GM19438 (cell line): Measurements from ENCODE around the gene AASDHPPT.

Experiments
- ATAC-seq: cut with Tn5 transposase; IDR thresholded peaks from one replicate; pipeline ENCODE4 v1.9.1; 2021; ENCODE audit warnings: low read depth; ENCODE audit not compliant: unreplicated experiment

The AASDHPPT gene

DNA sequence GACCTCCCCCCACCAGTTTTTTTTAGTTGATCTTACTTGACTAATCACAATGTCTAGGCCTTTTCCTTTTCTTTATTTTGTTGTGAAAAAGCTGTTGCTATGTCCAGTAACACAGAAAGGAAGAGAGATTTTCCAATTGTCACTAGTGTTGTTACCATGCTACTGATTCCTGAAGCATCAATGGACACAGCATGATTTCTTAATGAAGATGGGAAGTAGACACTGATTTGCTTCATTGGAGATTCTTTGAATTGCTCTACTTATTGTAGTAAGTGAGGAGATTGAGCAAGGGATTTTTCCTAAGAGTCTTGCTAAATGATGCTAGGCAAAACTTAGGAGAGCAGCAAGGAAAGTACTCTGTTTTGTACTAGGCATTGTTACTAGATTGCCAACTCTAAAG, 4.6 kb downstream of the AASDHPPT start:
- no peak for ATAC-seq

DNA sequence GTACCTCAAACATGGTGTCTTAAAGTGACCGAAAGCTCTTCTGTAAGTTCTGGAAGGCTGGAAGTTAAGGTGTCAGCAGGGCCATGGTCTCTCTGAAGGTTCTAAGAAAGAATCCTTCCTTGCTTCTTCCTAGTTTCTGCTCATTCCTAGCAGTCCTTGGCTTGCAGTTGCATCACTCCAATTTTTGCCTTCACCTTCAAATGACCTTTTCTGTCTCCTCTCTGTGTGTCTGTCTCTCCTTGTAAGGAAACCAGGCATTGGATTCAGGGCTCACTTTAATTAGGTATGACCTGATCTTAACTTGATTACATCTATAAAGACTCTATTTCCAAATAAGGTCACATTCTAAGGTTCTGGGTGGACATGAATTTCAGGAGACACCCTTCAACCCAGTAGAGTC, 8.7 kb downstream of the AASDHPPT start:
- no peak for ATAC-seq

DNA sequence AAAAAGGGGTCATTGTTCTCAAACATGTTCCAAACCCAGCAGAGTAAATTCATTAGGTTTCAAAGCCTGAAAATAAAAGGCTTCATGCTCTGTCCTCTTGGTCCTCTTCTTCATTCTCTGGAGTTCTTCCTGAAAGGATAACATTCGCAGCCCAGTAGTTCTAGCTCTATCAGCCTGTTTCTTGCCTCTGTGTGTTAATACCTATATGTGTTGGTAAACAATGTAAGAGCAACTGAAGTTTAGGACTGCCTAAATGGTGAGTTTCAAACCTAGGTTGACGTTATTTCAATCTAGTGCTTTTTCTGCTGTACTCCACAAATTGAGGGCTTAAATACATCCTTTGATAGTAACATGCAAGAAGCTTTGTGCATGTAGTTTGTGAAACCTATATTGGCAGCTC, 9.4 kb downstream of the AASDHPPT start:
- no peak for ATAC-seq

DNA sequence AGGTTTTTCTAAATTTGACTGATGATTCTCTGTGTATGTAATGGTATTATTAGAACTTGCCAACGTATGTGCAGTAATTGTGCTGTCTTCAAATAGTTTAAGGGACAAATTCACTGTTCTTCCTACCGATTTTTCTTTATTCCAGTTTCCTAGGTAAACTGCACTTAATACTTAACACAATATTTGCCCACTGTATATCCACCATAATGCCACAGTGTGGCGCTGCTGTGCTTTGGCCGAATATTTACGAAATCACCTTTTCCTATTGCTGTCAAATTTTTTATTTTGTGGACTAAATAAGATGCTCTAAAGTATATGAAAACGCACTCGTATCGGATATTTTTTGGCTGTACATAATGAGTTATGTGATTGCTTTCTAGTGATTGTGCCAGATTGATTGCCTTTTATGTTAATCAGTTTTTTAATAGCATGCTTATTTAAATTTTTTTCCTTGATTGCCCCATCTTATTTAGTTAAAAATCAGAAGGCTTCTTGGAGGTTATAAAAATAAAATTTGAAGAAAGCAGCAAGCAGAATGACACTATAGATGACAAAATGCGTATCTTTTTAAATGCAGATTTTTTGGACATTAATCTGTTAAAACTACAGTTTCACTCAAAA, 10.5 kb downstream of the AASDHPPT start:
- ATAC-seq = no peak

DNA sequence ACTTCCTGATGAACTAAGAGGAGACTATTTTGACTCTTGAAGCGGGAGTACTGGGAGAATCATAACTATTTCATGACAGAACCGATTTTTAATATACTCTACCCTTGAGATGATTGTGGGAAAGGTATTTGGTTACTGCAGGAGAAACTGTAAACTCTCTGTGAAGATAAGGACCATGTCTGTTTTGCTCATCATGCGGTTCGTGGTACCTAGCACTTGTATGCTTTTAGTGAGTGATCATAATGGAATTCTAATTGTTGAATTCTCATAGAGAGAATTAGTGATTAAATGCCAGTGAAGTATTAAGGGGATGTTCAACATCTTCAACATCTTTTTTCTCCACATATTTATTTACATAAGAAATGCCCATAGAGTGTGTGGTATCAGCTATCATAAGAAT, 11.4 kb downstream of the AASDHPPT start:
- ATAC-seq = no peak

DNA sequence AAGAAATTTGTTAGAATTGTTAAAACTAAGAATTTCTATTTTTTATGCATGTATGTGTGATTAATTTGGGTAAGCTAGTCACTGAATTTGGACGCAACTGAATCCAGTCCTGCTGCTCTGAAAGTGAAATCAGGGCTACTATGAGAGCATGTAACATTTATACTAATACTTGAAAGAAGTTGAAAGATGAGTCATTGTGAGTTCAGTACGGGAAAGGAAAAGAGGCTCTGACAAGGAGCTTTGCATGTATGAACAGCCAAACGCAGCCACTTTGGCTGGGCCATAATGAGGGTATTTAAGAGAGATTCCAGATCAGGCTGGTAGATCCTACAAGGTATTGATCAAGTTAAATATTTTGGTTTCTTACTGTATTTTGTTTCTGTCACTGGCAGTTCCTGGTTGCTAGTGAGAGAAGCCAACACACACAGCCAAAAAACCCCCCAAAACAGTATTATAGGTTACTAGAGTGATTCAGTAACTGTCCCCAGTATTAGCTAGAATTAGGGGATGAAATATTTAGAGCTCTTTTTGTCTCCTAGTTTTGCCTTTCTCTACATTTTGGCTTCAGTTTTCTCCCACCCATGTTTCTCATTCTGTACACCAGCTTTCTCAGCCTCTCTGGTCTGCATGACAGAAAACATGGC, 14.1 kb downstream of the AASDHPPT start:
- ATAC-seq = peak; percentile 97

DNA sequence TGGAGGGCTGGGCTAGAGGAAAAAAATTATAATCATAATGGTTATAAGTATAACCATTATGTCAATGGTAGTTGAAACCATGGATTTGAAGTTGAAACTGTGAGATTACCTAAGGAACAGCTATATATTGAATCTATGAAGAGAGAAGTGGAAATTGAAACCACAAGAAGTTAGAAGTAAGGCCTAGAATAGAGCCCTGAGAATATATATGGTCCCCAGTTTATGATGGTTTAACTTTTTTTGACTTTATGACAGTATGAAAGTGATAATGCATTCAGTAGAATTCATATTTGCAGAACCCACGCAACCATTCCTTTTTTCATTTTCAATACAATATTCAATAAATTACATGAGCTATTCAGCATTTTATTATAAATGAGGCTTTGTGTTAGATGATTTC, 15.0 kb downstream of the AASDHPPT start:
- ATAC-seq = no peak

DNA sequence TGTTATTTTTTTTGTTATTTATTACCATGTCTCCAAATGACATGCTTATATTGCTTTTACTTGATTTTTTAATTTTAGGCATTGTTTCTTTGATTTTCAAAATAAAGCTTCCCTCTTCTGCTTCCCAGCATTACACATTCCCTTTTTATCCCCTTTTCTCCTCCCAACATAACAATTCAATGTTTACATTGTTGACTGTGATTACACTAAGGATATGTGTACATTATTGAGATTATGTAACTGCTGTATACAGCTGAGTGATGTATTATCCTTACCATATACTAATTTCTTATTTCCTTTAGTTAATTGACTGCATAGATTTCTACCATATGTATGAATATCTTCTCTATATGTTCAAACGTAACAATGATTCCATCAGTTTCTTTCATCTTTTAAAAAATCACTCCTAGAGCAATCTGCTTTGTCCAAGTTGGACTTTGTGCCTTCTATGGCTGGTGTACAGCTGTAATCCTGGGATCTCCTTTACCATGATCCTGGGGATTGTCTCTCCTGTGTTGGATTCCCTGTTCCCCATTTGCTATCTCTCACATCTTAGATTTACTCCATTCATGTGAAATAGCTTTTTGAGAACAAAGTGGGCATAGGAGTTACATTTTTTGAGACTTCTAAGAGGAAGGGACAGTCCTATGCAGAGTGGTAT, 21.6 kb downstream of the AASDHPPT start:
- ATAC-seq = no peak

DNA sequence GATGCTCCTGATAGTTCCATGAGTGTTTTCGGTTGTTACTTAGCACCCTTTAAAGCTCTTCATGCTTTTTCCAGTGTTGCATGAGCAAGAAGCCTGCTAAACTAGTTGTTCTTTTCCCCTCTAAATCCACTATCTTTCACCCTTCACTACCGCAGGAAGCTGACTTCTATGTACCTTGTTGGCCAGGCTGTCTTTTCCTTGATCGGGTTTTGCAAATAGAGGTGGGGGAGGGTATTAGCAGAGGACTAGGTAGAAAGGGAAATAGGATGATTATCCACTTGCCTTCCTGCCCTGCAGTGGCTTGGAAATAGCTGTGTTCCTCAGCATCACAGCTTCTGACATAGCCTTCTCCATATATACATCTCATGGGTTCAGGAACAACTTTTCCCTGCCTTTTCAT, 23.9 kb downstream of the AASDHPPT start:
- no peak for ATAC-seq

DNA sequence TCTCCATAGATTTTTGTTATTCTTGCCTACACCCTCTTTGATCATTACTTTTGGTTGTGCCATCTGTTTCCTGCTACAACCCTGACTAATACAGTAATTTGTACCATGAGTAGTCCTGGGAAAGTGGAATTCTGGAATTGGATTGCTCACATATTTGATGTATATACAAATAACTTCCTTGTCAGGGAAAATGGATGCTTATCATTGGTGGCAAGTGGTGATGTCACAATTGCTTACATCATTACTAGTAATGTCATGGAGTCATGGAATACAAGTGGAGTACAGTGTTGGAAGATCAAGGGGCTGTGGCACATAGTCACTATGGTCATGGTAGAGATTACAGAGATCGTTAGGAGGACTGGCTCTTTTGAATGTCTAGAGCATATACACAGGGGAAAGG, 24.4 kb downstream of the AASDHPPT start:
- no peak for ATAC-seq

DNA sequence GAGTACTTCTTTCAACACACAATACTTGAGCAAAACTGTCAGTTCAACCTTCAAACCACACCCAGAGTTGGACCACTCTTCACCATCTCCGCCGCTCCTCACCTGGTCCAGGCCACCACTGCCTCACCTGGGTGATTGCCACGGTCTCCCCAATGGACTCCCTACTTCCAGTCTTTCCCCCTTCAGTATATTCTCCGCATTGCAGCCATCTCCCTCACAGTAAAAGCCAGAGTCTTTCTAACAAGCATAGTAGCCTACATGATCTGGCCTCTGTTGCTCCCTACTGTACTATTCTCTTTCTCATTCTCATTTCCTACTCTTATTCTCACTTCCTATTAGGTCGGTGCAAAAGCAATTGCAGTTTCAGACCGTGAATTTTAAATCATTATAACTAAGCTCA, 28.5 kb downstream of the AASDHPPT start:
- no peak for ATAC-seq

DNA sequence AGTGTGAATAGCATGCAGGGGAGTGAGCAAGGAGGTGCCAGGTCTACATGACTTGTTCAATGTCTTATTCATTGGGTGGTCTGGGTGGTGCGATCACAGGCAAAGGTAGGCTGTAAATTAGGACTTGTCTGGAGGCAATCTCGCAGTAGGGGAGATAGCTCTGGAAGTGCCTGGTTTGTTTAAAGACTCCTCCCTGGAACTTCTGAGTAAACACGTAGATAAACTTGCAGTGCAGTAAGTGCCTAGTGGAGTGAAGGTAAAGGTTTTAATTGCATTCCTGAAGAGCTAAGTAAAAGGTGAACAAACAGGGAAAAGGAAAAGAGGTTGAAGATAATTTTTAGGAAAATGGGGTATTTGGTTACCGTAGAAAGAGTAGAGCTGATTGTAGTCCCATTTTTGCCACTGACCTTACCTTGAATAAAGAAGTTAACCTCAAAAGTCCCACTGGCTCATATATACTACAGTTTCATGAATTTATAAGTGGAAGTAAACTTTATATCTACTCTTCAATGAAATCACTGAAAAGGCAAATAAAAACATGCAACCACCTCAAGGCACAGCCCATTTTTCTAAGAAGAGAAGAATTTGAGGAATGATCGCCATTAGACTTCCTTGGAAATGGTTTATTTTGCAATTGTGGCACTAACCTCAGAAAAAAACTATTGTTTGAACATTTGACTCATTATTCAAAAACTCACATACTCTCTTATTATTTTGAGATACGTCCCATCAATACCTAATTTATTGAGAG, 44.3 kb downstream of the AASDHPPT start:
- no peak for ATAC-seq

DNA sequence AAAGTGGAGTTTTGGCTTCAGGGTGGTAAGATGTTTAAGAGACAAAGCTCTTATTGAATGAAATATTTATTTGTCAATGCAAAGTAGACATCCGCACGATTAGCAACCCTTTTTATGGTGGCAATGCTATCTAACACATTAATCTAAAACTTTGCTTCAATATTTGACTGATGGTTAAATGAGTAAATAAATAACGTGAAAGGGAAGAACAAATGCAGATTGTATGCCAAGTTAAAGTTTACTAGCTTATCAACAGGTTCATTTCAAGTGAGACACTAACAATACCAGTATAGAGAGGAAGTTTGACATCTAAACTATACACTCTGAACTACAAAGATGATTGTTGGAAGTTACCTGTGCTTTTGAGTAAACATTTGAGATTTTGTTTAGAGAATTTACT, 50.1 kb downstream of the AASDHPPT start:
- no peak for ATAC-seq

DNA sequence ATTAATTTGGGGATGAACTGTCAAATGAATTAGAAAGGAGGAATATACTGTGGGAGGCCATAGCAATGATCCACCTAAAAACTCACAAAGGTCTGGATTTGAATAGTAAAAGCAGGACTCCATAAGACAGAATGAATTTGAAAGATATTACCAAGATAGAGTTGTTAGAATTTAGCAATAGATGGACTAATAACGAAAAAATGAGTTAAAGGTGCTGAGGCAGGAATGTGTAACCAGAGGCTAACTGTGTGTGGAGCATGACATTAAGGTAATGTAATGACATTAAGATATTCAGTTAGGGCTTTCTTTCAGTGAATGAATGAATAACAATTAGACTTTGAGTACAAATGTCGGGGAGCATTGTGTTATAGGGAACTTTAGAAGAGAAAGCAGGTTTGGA, 51.3 kb downstream of the AASDHPPT start:
- no peak for ATAC-seq

DNA sequence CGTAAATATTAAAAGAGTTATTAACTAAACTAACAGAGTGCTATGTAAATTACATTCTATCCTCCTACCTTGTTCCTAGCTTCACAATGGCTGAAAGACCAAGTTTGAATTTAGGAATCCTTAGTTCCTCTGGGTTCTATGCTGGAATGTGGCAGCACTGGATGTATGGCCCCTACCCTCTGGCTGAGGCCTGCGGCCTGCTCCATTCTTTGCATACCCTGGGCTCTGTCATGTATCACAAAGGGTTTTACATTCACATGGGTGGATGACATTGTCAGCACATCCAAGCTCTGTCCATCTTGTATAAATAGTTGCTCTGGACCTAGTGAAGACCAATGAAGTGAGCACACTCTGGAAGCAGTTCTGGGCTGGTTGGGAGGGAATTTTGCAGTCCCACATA, 54.5 kb downstream of the AASDHPPT start:
- ATAC-seq = no peak

DNA sequence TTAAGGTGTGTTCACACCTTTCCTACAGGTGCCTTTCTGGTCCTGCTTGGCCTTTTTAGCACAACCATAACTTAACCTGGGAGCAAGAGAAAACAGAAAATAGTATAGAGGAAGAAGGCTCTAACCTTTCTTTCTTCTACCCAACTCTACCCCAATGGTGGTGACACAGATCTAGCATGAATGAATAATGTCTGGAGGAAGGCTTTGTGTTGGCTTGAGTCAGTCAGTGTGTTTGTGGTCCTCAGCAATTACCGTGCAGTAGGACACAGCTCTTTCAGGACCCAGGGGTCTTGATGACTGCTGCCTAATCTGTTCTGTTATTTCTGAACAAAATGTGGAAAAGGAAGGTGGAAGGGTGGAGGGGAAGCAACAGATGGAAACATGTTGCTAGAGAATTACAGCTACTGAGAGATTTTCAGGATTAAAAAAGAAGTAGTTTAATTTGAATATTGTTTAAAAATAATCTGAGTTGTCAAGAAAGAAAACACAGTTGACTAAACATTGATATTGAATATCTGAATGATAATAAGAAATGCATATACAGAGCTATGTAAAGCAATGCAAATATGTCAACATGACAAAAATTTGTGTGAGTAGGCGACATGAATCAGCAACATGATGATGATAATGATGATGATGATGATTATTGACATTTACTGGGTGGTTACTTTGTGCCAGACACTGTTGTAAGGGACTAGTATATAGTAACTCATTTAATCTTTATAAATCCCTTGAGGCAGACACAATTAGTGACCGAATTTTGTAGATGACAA, 55.3 kb downstream of the AASDHPPT start:
- ATAC-seq = no peak

DNA sequence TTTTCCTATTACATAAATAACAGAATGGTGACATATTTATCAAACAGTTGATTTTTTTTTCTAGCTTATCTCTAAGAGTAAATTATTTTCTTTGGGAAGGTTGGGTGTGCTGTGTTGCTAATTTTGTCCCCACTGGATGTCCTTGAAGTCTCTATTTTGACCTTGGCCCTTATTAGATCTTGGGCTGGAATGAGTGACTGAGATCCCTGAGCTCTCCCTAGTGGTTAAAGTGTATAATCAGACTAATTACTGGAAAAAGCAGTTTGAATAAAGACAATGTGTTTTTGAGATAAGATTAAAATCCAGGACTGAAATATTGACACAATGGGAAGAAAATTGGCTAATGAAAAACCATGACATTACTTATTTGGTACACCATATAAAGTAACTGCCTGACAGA, 56.1 kb downstream of the AASDHPPT start:
- no peak for ATAC-seq

DNA sequence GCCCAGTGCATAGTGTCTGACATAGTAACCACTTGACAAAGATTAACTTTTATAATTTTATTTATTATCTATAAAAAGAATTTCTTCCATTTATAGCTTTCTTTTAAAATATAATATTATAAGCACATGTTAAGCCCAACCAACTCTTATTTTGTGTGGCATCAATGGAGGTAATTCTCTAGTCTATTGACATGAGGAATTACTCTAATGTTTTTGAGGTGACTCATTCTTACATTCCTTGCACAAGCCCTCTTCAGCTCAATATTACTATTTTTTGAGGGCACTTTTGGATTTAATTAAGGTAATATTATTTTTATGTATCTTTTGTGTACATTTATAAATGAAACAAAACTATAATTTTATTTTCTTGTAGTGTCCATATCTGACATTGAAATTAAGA, 59.6 kb downstream of the AASDHPPT start:
- no peak for ATAC-seq

DNA sequence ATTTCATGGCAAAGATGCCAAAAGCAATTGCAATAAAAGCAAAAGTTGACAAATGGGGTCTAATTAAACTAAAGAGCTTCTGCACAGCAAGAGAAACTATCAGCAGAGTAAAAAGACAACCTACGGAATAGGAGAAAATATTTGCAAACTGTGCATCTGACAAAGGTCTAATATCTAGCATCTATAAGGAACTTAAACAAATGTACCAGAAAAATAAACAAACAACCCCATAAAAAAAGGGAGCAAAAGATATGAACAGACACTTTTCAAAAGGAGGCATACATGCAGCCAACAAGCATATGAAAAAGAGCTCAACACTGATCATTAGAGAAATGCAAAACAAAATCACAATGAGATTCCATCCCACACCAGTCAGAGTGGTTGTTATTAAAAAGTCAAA, 60.3 kb downstream of the AASDHPPT start:
- ATAC-seq = no peak
